Measurements from ENCODE around the gene TMEM109.
"Not testable (repeated sequence)": the region's sequence is repeated elsewhere in the genome, so short reads cannot be mapped to it uniquely, and the experiment has no call there.

TMEM109 gene

DNA sequence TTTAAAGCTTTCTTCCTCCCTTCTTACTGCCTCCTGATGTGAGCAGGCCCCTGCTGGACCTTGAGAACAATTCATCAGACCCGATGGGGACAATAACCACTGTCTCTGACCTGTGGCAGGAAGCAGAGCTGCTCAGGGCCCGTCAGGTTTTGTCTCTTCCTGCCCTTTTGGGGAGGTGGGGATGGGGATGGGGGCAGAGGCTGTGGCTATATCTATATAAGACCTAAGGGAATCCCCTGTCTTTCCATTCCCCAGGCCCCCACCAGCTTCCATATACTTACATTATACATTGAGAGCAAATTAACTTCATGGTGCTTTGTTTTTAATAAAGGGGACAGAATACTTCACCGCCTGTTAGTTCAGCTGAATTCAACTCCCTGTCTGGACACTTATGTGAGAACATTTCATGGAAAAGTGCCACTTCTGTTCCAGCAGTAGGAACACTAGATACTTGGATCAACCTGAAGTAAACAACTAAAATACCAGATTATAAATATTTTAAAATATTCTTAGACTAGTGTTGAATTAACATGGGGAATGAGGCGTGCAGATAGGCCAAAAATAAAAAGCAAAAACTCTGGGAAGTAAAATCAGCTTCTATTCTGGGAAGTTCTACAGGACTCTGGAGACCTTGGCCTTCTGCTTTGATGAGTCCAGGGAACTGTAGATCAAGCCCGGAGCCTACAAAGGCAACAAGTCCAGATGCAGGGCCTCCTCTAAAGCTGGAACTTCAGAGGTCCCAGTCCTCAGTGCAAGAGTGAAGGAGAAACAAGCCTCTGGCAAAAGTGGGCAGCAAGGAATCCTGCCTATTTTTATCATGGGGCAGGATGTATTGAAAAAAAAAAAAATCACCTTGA lies 35.5 kb upstream of the TMEM109 start:
- DNase-seq (ENCODE audit: low spot score) = no peak

DNA sequence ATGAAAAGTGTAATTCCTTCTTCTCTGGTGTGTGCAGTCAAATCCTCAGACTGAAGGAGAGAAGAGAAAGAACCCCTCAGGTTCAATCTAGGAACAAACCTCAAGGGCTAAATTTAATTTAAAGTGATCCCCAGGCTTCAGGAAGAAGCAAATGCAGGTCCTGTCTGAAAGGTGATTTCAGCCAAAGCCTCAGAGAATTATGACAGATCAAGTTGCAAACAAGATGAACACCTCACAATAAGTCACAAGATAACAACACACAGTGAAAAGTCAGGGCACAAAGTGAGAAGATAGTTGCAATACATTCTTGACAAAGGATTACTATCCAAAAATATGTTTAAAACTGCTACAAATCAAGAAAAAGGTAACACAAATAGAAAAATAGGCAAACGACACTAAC lies 34.9 kb upstream of the TMEM109 start:
- DNase-seq (ENCODE audit: low spot score) = no peak

DNA sequence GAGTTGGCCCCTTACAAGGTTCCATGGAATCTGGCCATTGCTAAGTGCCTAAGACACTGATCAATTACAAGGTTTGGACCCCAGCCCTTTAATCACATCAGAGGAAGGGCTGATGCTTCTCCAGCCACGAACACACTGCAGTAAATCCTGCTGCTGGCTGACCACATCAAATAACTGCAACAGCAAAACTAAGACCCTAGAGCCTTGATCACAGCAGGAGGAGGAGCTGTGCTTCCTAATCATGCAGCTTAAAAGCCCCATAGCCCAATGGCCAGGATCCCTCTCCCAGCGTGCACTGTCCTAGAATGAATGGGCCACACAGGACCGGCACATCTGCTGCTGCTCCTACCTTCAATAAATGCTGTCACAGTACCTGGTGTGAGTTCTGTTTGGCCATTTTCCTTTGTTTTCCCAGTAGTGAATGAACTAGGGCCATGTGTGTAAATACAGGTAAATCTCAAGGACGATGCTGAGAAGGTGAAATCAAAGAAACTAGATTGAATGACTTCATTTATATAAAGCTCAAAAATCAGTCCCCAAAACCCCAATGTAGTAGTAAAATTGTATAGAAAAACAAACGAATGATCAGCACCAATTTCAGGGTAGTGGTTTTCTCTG lies 33.9 kb upstream of the TMEM109 start:
- DNase-seq (ENCODE audit: low spot score) = no peak

DNA sequence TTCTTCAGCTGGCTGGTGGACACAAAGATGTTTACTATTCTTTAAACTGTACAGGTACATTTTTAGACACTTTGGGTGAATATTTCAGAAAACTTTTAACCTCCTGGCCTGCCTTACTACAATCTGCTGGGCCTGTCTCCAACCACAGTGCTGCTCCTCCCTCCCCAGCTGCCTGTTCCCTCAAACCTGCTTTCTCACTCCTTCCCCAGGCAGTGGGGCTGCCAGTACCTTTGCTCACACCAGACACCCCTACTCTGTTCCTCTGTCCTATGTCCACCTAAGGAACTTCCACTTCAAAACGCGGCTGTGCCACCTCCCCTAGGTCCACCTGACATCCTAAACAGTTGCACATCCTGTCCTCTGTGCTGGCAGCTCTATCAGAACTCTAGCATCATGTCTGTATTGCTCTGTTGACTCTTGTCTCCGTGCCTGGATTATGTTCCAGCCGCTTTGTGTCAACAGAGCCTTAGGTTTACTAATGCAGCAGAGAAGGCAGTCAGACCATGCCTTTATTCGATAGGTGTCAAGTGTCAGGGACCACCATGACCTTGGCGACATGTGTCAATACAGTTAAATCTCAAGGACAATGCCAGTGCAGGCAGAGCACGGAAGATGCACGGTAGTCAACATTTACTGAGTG lies 33.2 kb upstream of the TMEM109 start:
- no peak for DNase-seq (ENCODE audit: low spot score)

DNA sequence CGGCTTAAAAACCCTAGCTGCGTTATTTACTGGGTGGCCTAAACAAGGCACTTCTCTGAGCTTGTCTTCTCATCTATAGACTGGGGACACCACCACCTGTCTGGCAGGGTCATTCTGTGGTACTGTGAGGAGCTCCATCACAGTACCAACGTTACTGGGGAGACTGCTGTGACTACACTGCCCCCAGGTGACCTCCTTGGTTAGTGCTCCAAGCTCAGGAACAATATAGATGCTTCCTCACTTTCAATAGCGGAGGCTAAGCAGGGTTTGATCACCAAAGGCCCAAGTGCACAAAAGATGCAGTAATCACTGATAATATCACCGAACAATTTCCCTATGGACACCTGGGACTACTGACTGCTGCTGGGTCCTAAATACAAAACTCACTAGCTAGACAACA lies 26.4 kb upstream of the TMEM109 start:
- DNase-seq (ENCODE audit: low spot score) = no peak

DNA sequence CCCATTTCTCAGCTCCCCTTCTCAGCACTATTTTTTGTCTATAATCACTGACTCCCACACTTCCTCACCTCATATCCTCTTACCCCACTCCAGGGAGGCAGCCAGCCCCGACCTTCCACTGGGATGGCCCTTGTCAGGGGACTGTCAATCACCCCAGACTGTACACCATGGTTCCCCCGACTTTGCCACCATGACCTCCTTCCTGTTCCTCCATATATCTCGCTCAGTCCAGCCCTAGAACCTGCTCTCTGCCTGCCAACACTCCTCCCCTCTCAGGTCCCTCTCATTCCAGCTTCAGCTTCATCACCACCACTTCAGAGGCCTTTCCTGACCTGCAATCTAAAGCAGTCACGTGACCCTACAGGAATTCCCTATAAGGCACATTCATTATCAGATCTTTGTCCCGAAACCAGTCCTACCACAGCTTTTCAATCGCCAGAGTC lies 24.1 kb upstream of the TMEM109 start:
- DNase-seq (ENCODE audit: low spot score) = no peak

DNA sequence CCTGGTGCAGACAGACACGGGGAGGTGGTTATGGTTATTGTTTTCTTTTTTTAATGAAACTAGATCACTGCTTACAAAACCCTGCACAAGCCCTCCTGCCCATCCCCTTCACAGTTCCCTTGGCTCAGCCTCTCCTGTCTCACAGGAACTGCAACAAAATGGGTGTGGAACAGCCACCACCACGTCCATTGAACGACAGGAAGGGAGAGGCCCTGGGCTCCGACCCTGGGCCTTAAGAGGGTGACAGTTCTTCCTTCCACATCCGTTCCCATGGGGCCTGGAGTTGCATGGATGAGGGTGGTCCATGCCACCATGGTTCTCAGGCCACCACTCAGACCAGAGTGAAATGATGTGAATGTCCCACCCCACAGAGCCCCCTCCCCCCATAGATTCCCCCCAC lies 23.3 kb upstream of the TMEM109 start:
- no peak for DNase-seq (ENCODE audit: low spot score)

DNA sequence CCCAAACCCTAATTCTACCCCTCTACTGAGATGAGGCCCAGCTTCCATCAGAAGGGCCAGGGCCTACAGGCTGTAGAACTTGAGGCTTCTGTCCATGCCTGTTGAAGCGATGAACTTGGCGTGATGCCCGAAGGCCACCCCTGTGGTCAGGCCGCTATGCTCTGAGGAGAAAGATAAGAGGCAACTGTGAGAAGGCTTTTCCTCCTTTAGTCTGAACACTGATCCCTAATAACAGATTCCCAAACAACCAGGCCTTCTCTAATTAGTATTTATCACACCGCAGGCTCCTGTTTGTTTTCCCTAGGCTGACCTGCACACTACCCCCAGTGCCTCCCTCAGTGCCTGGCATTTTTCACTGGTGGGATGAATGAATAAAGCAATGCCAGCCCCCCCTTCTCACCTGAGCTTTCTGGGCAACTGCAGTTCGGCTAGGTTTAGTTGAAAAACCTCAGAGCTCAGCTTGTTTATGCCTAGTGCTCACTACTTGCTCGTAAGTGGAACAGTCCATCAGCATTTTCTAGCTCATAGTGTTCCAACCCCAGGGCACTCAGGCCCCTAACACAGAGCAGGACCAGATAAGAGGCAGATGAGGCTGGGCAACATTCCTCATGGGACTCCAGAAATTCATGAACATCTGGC lies 22.7 kb upstream of the TMEM109 start:
- DNase-seq (ENCODE audit: low spot score) = no peak

DNA sequence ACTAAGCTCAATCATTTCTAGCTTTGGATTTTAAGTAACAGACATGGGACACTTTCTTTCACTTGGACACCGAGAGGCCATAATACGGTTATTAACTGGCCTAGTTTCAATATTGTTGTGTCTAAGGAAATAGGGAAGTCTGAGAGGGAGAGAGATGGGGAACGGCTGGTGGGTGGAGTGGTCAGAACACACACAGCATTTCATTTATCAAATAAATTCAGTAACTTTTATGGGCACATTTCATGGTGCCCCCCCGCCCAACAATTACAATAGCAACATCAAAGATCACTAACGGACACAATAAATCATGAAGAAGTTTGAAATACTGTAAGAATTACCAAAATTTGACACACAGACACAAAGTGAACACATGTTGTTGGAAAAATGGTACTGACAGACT lies 18.3 kb upstream of the TMEM109 start:
- no peak for DNase-seq (ENCODE audit: low spot score)

DNA sequence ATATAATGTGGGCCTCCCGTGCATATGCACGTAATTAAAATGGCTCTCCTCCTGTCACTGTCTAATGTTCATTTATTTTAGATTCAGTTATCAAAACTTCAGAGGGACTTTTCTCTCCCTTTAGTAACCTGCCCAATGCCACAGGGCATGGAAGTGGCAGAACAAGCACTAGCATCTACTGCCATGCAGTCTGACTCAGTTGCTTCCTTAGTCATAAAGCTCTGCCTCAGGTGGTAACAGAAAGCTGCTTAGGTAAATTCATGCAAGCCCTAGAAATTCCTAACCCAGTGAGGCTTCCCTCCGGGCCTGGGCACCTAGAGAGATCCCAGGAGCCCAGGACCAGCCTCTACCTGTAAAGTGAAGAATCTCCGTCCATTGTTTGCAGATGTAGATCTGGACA lies 16.5 kb upstream of the TMEM109 start:
- DNase-seq (ENCODE audit: low spot score) = no peak

DNA sequence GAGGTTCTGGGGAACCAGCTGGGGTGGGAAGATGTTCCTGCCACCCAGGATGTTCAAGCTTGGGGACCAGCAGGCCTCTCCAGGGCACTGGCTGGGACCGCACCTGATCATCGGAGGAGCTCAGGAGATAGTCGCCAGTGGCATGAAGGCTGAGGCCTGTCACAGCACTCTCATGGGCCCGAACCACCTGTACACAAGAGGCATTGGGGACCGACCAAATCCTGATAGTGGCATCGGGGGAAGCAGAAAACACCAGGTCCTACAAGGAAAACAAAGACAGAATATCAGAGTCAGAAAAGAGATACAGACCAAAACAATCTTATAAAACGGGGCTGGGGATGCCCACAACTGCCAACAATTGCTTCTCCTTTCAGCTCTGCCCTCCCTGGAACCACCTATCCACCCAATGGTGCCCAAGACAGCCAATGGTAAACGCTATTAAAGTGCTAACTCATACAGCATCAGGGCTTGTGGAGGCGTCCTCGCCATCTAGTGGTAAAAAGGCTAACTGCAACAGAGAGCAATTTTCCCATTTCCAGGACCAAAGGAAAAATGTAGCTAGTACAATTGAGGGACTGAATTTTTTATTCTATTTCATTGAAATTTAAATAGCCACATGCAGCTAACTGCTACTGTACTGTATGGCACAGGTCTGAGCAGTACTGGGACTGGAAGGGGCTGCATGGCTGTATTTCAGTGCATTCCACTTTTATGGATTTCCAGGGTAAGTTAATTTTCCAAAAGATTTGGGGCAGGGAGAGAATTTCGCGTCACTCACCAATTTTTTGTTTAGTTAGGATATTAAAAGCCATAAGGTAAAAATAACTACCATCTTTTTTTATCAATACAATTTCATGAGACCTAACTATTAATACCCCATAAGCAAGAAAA lies 14.7 kb upstream of the TMEM109 start:
- DNase-seq (ENCODE audit: low spot score) = peak; percentile 62

DNA sequence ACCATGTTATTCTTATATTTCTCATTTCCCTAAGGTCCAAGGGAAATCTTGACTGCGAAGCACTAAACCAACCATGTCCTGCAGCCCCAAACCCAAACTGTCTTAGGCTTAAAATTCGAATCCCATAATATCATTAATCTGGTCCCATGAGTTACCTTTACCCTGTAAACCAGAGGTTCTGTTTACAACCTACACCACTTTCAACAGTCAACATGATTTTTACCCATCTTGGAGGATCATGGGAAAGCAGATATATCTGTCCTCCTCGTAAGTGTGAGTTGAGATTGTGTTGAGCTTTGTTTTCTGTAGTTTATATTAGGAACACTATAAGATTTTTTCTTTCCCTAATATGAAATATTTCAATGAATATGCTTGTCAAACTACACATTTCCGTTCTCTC lies 14.0 kb upstream of the TMEM109 start:
- DNase-seq (ENCODE audit: low spot score) = no peak

DNA sequence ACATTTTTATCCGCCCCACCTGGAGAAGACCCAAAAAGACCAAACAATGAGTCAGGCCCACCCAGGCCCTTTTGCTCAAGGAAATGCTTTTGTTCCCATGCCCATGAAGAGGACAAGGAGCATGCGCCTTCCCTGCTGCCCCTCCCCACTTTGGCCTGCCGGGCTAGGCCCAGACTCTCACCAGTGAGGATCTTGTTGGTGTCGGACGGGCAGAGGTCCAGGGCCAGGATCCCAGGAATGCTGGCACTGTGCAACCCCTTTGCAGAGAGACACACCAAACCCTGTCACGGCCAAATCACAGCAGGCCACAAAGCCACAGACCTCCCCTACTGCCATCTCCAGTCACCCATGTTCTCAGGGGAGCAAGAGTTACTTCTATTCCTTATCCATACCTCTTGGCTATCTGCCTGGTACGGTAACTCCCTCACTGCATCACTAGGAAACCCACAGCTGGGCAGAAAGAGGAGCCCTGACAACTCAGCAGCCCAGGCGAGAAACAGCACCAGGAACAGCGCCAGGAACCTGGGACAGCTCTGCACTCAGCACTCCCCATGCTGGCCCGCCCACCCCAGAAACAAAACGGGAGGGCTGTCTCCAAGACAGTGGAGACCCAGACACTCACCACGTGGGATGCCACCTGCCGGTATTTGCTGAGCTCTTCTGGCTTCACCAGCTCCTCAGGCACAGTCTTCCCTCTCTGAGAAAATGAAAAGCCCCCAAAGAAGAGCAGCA lies 13.1 kb upstream of the TMEM109 start:
- DNase-seq (ENCODE audit: low spot score) = no peak

DNA sequence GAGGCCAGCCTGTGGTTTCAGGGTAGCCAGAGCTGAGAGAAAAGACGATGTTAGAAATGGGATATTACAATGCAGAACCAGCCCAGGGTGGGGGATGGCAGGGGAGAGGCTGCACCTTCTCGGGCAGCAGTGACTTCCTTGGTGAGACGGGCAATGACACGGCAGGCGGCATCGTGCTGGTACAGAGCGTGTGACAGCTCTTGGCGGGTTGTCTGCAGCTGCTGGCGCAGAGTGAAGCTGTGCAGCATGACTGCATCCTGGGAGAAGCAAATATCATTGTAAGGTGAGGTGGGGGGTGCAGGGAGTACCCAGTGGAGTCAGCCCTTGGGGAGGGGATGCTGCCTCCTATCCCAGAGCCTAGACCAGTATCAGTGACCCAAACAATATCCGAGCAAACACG lies 11.3 kb upstream of the TMEM109 start:
- no peak for DNase-seq (ENCODE audit: low spot score)

DNA sequence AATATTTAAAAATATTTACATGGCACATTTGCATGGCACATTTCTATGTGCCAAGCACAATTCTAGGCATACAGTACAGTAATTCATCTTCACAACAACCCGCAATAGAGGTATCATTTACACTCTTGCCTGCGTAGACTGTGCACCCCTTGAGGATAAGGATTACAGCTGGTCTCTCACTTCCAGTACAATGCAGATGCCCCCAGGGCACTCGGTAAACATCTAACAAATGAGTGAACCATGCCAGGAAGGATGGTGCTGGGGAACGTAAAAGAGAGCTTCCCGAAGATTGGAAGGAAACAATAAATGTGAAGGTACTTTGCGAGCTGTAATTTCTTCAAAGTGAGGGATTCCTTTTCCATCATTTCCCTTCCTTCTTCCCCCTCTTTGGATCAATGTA lies 8.9 kb upstream of the TMEM109 start:
- DNase-seq (ENCODE audit: low spot score) = no peak

DNA sequence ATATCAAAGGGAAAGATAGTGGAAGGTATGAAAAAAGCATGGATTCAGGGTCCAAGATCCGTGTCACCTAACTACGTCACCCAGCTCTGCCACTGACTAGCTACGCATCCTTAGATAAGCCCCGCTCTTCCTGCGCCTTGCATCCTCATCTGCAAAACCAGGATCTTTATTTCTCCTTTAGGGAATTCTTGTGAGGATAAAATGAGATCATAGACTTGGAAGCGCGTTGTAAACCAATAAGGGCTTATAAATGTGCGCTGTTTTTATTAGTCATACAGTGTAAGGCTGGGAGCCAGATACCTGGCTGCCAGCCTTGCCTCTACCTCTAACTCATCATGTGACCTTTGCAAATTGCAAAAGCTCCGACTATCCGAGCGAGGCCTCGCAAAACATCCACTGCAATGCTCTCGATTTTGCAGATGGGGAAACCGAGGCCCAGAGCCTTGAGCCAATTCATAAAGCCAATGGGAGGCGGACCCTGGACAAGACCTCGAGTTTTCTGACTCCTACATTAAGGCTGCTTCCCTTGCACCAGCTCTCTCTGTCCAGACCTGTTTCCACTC lies 8.3 kb upstream of the TMEM109 start:
- no peak for DNase-seq (ENCODE audit: low spot score)

DNA sequence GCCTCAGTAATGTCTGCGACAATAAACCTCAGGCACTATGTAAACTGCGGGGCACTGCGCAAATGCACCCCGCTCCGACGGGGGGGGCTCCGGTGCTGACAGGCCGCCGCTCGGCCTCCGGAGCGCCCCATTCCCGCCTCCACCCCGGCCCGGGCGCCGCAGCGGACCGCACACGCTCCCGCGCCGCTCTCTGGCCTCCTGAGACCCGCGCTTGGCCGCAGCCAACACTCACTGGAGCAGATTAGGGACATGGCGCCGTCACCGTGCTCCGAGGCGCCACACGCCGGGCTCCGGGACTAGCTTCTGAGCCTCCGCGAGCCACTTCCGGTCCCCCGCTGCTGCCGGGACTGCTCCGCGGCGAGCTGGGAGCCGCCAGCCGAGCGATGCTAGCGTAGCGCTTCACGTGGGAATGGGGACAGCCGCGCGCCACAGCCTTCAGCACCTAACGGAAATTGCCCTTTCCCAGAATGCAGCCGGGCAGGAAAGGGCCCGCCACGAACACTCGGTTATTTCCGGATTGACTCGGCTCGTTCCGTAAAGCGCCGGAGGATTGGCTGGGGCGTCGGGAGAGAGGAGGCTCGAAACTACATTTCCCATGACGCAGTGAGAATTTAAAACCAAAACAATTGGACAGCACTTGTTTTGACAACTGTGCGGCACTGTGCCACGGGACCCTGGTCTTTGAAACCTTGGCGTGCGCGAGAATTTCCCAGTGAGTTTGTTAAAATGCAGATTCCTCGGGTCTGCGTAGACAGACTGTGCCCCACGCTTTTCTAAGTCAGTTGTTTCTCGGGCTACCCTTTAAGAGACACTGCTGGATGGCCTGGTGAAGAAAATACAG lies 7.6 kb upstream of the TMEM109 start, which contains the start of gene PRPF19:
TSS of gene PRPF19 (minus strand) at position 454 of the 841 bp plus-strand sequence. CDS start at position 251, 203 bp downstream.
- peak; percentile 100 for DNase-seq (ENCODE audit: low spot score)

DNA sequence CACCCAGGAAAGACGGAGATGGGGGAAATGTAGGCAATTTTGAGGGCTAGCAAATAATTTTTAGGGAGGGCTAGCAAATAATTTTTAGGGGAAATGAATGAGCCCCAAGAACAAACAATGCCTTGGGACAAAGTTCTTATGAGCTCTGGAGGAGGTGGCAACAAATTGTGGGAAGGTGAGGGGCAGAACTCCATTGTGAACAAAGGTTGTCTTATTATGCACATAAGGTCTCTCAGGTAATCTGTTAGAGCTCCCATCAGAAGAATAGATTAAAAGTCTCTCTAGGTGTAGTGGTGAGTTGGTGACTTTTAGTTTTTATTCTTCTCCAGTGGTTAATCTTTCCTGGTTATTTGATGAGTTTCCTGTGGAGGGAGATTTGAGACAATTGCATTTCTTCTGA lies 5.2 kb upstream of the TMEM109 start:
- no peak for DNase-seq (ENCODE audit: low spot score)

DNA sequence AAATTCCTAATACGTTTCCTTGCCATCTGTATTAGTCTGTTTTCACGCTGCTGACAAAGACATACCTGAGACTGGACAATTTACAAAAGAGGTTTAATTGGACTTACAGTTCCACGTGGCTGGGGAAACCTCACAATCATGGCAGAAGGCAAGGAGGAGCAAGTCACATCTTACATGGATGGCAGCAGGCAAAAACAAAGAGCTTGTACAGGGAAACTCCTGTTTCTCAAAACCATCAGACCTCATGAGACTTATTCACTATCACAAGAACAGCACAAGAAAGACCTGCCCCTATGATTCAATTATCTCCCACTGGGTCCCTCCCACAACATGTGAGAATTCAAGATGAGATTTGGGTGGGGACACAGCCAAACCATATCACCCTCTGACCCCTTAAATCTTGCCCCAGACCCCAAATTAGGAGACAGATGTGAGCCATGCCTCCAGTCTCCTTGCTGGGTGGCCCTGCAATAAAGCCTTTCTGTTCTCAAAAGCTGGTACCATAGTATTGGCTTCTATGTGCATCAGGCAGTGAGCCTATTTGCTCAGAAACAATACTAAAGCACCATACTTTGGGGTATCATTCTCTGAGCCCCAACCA lies 4.2 kb upstream of the TMEM109 start:
- DNase-seq (ENCODE audit: low spot score) = not testable (repeated sequence)

Data from activated CD4-positive, alpha-beta T cell treated with anti-CD3 and anti-CD28 coated beads, Interleukin-2, Interleukin-4, amounts not matched to agents 100 ng/mL and 50 ng/mL, durations not matched to agents 16 hours and 8 hours (primary cell).